HG02973 (cell line): ENCODE results near the gene USP6NL.
A peak's percentile ranks its signal among the peaks of the same experiment; 100 is the strongest.

ENCODE experiments used
- ATAC-seq: cut with Tn5 transposase; IDR thresholded peaks from one replicate; pipeline ENCODE4 v1.9.1; 2021; ENCODE audit warnings: moderate library complexity; ENCODE audit not compliant: unreplicated experiment

Gene USP6NL

GRCh38 chr10:11553773-11554381, 57.6 kb downstream of the USP6NL start:
- ATAC-seq: peak; percentile 73

- no peak for ATAC-seq
Observed at GRCh38 chr10:11551916-11552602, 59.4 kb downstream of the USP6NL start.

DNA sequence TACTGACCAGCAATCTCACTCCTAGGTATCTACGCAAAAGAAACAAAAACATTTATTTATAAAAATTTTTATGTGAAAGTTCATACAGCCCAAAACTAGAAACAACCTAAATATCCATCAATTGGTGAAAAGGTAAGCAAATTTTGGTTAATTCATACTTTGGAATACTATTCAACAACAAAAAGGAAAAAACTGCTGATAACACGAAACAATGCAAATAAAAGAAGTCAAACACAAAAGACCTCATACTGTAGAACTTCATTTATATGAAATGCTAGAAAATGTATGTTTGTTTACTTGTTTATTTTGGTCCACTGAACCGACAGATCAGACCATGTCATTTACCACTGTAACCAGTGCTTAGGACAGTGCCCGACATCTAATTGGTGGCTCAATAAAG, 60.3 kb downstream of the USP6NL start:
- no peak for ATAC-seq

DNA sequence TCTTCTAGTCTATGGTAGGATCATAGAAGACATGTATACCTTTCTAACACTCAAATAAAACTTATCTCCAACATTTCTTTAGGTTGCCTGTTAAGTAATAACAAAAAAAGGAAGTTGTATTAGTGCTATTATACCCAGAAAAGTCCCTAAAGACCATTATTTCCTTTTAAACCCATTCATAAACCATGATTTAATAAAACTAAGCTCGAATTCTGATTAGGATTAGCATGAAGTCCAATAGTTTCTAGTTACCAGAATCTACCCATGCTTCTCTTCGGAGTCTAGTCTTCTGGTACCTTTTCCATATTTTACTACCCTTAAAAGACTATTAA, 62.7 kb downstream of the USP6NL start:
- ATAC-seq: no peak

DNA sequence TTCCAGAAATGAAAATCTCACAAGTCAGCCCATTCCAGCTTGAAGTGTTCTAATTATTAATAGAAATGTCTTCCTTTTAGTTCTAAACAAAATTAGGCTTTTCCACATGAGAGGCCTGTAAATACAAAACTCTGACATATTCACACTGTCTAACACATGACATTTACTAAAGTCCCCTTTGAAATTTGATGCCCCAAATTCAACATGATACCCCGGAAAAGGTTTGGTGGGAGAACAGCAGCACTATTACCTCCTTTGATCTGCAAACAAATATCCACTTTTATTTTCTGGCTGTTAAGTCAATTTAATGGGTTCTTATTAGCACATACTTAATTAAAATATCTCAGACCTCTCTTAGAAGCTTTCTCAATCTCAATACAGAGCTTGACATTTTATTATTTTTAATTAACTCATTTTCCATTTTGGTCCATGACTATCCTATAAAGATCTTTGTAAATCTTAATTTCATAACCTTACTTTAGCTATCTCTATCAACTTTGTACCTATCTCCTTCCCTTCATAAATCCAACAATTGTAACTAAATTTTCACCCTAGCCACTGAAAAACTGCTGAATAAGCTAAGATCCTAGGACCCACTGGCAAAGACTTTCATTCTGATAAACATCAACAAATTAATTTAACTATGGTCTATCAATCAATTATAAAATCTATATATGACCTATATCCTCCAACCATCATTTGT, 63.2 kb downstream of the USP6NL start:
- ATAC-seq: no peak

- no peak for ATAC-seq
Observed at GRCh38 chr10:11546581-11546980, 64.9 kb downstream of the USP6NL start.

- ATAC-seq: no peak
Observed at GRCh38 chr10:11541296-11541695, 70.2 kb downstream of the USP6NL start.

GRCh38 chr10:11539191-11539868, 72.1 kb downstream of the USP6NL start:
- ATAC-seq: no peak

DNA sequence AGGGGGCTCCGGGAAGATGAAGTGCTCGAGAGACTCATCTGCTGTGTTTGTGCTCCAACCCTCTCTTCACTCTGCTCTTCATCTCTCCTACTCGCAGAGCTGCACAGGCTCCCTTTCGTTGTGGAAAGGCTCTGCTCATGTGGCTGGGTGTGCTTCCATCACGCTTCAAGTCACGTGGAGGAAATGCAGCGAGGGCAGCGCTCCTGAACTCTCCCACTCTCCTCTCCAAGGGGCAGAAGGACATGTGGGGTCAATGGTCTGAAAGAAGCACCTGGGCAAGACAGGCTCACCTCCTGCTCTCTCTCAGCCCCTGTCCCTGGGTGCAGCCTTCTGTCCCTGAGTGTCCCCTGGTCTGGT, 72.6 kb downstream of the USP6NL start:
- ATAC-seq: no peak

GRCh38 chr10:11536228-11536627, 75.2 kb downstream of the USP6NL start:
- ATAC-seq: no peak

- no peak for ATAC-seq
Observed at GRCh38 chr10:11535346-11535959, 76.0 kb downstream of the USP6NL start.

GRCh38 chr10:11533328-11533781, 78.1 kb downstream of the USP6NL start:
- ATAC-seq: no peak

DNA sequence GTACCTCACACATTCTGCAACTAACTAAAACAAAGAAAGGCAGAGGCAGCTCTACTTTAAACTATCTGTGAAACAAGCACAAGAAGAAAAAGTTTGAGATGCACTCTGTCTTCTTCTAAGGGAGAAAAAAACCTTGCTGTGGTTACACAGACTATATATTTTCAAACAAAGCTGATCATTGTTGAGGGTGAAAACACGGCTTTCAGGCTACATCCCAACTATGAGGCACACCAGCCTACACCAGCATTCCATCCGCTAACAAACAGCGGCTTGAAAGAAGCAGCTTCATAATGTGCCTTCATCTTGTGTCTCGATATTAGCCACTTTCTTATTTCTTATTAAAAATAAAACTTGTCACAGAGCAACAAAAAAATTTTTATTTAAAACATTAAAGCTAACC, 79.1 kb downstream of the USP6NL start:
- no peak for ATAC-seq

- no peak for ATAC-seq
Observed at GRCh38 chr10:11530806-11531205, 80.6 kb downstream of the USP6NL start.

GRCh38 chr10:11529276-11529903, 82.1 kb downstream of the USP6NL start:
- no peak for ATAC-seq

- no peak for ATAC-seq
Observed at GRCh38 chr10:11528286-11528685, 83.2 kb downstream of the USP6NL start.

GRCh38 chr10:11527691-11528255, 83.7 kb downstream of the USP6NL start:
- no peak for ATAC-seq

GRCh38 chr10:11527068-11527467, 84.4 kb downstream of the USP6NL start:
- no peak for ATAC-seq

- no peak for ATAC-seq
Observed at GRCh38 chr10:11525503-11525902, 85.9 kb downstream of the USP6NL start.

DNA sequence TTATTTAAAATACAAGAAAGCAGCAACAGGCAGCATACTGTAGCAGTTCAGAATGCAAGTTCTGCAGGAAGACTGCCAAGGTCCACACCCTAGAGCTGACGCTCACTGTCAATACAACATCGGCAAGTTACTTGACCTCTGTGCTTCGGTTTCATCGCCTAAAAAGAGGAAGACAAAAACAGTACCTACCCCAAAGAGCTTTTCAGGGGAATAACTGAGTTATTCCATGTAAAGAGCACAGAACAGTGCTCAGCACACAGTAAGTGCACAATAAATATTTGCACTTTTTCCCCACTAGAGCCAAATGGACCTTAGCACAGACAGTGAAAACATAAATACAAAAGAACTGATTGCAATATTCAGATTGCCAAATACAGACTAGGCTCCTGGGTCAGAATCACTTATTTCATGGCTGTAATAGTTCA, 88.6 kb downstream of the USP6NL start:
- ATAC-seq: no peak

- no peak for ATAC-seq
Observed at GRCh38 chr10:11521860-11522259, 89.6 kb downstream of the USP6NL start.
